Tibial nerve (tissue), 4 donors: ENCODE results near the gene SHKBP1.

ENCODE experiments used
- EP300 ChIP-seq, 2 donors: sonication (generic); formaldehyde crosslinking; IDR thresholded peaks; one replicate each; pipeline ENCODE4 v1.6.1; 2017; ENCODE audit warnings: antibody characterized with exemption in 2 of 2, mild to moderate bottlenecking in 1 of 2
- TF ChIP-seq, protein P1 (sequence below), 5 experiments: fragments of 200-600 bp in 3 of 5; fragments of 450-650 bp in 2 of 5; sonication (generic) in 3 of 5; IDR thresholded peaks; one replicate each; pipeline ENCODE4 v1.5.1; 2016 to 2019; ENCODE audit warnings: antibody characterized with exemption in 5 of 5, mild to moderate bottlenecking in 3 of 5, moderate library complexity in 2 of 5

- TF ChIP-seq EP300 (IDR thresholded peaks at IDR 0.05): no peak
- TF ChIP-seq, protein P1, sequence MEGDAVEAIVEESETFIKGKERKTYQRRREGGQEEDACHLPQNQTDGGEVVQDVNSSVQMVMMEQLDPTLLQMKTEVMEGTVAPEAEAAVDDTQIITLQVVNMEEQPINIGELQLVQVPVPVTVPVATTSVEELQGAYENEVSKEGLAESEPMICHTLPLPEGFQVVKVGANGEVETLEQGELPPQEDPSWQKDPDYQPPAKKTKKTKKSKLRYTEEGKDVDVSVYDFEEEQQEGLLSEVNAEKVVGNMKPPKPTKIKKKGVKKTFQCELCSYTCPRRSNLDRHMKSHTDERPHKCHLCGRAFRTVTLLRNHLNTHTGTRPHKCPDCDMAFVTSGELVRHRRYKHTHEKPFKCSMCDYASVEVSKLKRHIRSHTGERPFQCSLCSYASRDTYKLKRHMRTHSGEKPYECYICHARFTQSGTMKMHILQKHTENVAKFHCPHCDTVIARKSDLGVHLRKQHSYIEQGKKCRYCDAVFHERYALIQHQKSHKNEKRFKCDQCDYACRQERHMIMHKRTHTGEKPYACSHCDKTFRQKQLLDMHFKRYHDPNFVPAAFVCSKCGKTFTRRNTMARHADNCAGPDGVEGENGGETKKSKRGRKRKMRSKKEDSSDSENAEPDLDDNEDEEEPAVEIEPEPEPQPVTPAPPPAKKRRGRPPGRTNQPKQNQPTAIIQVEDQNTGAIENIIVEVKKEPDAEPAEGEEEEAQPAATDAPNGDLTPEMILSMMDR (IDR thresholded peaks at IDR 0.05): no peak
Observed at GRCh38 chr19:40638327-40638726, 61.7 kb downstream of the SHKBP1 start.
